ENCODE results near the gene TFF3. TPM values are rescaled to one million over a fixed set of nuclear protein-coding genes. Genes with fewer than 3 reads are reported as not detected.
A peak's percentile ranks its signal among the peaks of the same experiment; 100 is the strongest.

The TFF3 gene
- polyA plus RNA-seq, 3 donors = 1.9 to 3.7 (median 2.2) TPM

DNA sequence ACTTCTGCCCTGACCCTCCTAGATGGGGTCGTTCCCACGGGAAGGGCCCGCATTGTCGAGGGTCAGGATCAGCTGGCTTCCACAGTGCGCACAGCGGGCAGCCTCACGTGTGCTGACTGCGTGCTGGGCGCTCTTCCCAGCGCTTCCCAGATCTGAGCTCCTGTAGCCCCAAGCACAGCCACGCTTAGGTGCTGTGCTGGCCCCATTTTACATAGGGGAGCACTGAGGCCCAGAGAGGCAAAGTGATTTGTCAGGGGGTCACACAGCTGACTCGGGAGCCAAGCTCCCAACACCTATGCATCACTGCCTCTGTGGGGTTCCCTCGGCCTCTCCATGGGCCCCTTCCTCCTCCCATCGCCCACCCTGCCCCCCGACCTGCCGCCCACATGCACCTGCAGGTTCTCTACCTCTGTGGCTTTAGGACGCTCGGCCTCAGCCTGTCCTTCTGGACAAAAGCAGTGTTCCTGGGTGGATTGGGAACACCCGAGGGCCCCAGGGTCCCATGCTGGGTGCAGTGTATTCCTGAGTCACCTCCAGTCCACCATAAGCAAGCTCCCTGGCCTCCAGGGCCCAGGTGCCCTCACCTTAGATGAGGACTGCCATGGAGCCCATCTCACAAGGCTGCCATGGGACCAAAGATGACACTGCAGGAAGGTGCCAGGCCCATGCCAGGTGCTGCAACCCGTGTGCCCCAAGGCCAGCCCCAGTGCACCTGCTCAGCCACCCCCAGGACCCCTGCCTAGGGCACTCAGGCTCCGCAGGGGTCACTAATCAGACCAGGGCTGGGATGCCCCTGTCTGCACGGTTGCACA, 23.3 kb downstream of the TFF3 start:
- no peak for DNase-seq (ENCODE audit: low read depth in 3 of 3, low spot score in 2 of 3)

DNA sequence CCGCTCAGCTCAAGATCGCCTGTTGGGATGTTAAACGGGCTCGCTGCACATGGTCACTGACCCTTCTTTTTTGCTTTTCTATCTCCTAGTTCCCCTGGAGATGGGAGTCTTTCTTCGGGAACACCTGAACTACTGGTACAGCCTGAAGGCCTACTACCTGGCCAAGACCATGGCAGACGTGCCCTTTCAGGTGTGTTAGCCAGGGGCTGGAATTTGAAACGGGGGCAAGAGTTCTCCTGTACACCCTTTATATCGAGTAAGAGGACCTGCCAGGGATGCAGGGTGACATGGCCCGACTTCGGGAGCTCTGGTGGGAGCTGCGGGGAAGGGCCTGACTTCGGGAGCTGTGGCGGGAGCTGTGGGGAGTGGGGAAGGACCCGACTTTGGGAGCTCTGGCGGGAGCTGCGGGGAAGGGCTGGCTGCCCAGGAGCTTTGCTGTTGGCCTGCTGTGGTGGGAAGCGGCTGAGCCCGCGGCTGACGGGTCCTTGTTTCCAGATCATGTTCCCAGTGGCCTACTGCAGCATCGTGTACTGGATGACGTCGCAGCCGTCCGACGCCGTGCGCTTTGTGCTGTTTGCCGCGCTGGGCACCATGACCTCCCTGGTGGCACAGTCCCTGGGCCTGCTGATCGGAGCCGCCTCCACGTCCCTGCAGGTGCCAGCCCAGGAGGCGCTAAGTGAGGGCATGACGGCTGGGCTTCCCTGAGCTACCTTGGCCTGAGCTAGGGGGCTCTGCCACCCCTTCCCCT, 24.0 kb downstream of the TFF3 start:
- DNase-seq (ENCODE audit: low read depth in 3 of 3, low spot score in 2 of 3) = no peak

DNA sequence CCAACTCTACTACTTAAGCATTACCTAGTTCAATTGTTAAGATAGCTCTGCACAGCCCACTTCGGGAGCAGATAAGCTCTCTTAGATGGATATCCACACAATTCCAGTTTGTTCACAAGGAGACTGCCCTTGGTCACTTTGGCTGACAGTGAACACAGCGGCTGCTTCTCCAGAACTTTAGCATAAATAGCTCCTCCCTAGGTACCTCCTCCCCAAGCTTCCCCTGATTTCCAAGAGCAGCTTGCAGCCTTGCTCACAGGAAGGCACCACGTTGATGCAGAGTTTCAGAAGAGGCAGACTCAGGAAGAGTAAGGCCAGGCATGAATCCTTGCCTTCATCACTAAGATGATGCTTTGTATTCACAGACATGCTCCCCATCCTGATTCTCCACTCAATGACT, 24.7 kb downstream of the TFF3 start:
- no peak for DNase-seq (ENCODE audit: low read depth in 3 of 3, low spot score in 2 of 3)

DNA sequence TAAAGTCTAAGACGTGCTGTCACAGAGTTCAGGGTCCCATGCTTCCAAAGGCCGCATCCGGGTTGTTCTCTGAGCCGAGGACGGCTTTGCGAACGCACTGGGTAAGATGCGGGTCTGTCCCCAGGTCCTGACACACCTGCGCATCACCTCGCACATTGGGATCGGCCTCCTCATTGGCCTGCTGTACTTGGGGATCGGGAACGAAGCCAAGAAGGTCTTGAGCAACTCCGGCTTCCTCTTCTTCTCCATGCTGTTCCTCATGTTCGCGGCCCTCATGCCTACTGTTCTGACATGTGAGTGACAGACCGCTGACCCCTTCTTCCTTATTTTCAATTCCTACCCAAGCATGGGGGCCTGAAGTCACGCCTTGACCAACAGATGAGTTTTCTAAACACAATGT, 25.3 kb downstream of the TFF3 start:
- no peak for DNase-seq (ENCODE audit: low read depth in 3 of 3, low spot score in 2 of 3)

DNA sequence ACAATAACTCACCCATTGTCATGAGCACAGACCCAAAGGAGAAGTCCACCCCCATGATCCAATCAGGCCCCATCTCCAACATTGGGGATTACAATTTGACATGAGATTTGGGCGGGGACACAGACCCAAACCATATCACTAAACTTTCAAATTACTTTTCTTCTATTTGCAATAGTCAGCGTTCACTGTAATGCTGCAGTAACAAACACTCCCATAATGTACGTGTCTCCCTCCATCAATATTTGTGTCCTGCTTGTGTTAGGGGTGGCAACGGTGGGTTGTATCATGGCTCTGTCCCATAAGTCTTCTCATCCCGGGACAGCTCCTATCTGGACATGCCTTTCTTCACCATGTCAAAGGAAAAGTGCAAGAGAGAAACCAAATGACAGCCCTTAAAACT, 26.2 kb downstream of the TFF3 start:
- DNase-seq (ENCODE audit: low read depth in 3 of 3, low spot score in 2 of 3) = no peak

DNA sequence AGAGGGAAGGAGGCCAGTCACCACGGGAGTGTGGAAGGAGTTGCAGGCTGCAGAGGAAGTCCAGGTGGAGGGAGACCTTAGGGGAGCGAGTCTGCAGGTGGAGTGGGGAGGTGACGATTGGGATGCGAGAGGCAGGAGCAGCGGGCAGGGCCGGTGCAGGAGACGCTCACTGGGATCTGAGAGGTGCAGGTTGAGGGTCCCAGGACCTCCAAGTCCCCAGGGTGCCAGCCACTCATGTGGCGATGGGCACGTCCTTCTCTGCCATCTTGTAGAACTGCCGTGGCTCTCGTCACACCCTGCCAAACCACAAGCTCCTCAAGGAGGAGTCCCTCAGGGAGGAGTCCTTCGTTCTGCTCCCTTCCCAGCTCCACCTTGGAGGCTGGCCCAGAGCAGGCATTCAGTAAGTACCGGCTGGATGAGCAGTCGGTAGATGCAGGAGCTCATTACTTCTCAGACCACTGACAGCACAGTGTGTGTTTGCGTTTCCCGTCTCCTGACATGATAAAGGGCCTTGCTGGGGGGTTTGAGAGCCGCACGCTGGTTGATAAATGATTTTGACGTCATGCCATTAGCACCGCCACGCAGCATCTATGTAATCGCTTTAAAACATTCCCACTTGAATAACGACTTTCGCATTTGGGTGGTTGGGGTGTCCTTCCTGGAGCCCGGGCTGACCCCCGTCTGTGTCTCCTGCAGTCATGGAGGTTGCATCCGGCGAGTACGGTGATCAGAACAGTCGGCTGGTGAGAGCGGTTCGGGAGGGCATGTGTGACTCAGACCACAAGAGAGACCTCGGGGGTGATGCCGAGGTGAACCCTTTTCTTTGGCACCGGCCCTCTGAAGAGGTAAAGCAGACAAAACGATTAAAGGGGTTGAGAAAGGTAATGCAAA, 27.8 kb downstream of the TFF3 start:
- no peak for DNase-seq (ENCODE audit: low read depth in 3 of 3, low spot score in 2 of 3)

DNA sequence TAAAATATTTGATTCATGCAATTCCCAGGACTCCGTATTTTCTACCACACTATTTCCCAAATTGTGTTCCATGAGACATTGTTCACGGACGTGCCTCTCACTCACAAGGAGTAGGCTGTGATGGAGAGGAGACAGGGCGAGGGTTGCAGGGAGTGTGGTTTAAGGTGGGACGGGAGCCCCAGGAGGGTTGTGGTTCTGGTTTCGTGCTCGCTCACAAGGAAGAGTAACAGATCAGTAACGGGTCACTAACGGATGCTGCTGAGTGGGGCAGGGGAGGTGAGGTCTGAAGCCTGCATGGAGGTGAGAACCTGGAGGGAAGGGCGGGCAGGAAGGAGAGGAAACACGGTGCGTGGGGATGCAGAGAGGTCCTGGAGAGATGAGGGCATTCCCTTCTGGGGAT, 28.8 kb downstream of the TFF3 start:
- DNase-seq (ENCODE audit: low read depth in 3 of 3, low spot score in 2 of 3) = no peak

DNA sequence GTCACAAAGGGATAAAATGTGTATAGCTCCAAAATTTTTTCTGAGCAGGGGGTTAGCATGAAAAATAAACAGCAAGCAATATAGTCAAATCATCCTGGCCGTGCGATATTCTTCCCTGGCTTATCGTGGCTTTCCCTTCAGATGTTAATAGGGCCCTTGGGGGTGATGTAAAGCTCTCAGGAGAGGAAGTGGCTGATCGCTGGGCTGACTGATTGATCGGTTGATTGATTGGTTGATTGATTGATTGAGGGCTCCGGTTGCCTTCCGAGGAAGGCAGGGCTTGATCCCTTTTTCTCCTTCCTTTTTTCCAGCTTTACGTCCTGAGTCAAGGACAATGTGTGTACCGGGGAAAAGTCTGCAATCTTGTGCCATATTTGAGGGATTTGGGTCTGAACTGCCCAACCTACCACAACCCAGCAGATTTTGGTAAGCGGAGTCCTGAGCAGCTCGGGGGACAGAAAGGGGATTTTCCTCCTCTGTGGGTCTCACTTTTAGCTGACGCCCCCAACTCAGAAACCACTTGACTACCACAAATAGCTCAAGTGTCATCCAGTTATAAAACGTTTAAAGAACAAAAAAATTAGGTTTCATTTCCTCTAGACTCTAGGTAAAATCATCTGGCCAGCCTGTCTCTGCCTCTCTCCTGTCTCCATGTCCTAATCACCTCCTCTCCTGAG, 29.5 kb downstream of the TFF3 start:
- no peak for DNase-seq (ENCODE audit: low read depth in 3 of 3, low spot score in 2 of 3)

DNA sequence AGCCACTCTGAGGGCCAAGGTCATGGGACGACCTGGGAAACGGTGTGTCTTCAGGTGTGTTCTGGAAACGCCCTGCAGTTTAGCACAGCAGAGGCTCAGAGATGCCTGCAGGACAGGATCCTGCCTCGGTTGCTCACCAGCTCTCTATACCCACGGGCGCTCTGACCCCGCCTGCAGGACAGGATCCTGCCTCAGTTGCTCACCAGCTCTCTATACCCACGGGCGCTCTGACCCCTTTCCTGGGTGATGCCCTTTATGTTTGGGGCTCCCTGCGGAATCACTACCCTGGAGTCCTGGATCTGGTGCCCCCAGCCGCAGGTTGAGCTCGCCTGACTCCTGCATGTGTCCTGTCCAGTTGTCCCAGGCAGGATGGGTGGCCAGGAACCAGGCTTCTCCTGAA, 32.5 kb downstream of the TFF3 start:
- DNase-seq (ENCODE audit: low read depth in 3 of 3, low spot score in 2 of 3) = no peak

DNA sequence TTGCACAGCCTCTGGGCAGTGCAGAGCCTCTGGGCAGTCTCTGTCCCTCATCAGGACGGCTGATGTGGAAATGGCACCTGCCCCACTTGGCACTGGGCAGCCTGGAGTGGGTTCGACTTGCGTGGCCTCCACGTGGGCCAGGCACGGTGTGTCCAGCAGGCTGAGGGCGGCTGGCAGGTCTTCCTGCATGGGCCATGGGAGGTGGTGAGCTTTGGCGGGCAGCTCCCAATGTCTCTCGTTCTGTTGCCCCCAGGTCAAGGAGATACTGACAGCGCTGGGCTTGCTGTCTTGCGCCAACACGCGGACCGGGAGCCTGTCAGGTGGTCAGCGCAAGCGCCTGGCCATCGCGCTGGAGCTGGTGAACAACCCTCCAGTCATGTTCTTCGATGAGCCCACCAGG, 33.2 kb downstream of the TFF3 start:
- no peak for DNase-seq (ENCODE audit: low read depth in 3 of 3, low spot score in 2 of 3)

DNA sequence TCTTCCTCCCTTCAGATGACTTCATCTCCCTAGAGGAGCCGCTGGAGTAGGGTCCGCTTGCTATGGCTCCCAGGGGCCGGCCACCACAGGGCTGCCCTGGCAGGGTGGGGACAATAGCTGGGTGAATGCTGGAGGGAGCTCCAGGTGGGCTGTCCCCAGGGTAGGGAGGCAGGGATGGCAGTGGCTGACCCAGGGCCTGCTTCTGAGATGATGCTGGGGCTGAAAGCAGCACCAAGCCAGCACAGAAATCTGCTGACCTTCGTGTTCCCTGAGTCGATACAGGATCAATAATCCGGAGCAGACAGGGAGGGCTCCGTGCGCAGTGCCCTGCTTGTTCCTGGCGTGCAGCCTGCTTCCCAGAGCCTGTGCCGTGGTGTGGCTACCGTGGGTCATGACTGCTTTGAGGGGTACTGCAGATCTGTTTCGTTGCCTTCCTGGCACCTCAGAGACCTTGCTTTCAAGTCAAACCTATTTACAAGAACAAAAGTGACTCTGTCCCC, 34.0 kb downstream of the TFF3 start:
- DNase-seq (ENCODE audit: low read depth in 3 of 3, low spot score in 2 of 3) = no peak

DNA sequence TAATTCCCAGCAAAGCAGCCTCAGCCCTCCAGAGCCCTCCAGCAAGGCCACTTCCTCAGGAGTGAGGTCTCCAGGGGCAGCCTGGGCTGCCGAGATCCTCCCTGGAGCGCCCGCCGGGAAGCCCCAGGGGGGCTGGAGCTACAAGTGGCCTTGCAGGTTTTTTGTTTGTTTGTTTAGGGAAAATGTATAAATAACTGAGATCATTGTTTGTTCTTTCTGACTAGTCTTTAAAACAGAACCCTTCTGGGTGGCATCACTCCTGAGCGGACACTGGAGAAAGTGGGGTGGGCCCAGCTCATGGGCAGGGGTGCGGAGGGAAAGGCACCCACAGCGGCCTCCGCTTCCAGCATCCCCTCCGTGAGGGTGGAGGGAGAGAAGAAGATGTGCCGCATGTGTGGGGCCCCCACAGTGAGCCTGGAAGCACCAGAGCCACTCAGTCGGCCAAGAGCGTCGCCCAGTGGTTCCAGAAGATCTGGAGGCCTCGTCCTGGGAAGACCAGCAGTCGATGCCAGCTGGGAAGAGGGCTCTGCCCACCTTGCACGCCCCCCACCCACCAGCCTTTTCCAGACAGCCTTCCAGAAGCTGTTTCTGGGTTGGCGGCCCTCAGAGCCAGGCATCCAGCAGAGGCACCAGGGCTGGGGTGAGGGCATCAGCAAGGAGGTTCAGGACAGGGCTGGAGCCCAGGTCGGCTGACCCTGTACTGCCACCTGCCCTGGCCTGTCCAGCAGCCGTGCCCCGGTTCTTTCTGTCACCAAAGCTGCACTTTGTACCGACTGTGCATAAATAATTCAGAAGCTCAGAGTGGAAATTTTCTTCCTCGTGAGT, 34.6 kb downstream of the TFF3 start:
- DNase-seq (ENCODE audit: low read depth in 3 of 3, low spot score in 2 of 3) = no peak

DNA sequence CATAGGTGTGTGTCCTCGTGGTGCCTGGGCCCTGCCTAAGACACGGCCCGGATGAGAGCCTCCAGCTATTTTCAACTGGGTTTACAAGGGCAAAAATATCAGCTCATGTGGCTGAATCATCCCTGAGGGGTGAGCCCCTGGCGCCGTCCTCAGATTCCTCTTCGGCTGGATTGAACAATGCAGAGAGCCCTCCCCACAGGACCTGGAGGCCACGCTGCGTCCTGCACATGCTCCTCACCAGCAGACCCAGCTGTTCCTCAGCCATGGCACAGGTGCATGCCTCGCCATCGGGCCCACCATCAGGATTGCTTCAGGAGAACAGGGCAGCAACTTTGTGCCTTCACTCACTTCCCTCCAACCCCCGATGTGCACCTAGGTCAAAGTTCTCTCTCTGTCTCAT, 35.3 kb downstream of the TFF3 start:
- no peak for DNase-seq (ENCODE audit: low read depth in 3 of 3, low spot score in 2 of 3)

DNA sequence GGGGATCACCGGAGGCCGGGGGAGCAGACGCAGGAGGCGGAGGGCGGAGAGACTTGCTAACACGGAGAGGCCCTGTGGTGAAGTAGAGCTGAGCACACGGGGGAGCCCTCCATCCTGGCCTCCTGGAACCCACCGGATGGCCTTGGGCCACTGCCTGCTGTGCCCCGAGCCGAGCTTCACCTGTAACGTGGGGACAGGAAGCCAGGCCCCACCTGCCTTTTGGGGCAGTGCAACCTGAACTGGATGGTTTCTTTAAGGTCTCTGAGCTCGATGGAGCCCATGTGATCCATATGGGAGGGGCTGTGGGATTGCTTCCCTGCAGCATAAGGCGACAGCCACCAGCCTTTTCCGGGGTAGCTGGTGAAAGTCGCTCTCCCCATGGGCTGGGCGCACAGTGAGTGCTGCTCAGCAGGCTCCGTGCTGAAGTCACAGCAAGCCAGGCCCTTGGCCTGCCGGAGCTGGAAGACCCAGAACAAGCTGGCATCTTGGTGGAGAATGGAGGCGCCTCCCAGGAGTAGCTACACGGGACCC, 35.8 kb downstream of the TFF3 start:
- DNase-seq (ENCODE audit: low read depth in 3 of 3, low spot score in 2 of 3) = no peak

DNA sequence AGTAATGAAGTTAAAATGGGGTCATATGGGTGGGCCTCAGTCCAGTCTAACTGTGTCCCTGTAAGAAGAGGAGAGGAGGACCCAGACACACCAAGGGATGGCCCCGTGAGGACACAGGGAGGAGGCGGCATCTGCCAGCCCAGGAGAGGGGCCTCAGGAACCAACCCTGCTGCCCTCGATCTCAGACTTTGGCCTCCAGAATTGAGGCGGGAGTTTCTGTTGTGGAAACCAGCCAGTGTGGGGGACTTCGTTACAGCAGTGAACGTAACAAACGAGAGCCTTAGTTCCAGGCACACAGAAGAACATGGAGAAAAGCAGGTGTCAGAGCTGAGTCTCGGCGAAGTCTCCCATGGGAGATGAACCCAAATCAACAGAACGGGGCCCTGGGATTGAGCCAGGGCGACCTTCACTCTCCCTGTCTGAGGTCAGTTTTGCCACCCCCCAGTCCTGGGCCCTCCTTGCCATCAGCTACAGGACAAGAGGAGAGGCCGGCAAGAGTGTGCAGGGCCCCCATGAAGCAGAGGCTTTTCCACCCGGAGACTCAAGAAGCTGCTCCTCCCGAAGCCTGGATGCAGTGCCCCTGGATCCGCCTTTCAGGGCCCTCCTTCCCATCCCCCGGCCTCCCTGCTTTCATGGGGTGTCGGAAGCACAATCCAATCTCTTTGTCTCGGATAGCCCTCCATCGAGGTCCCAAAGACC, 36.6 kb downstream of the TFF3 start:
- no peak for DNase-seq (ENCODE audit: low read depth in 3 of 3, low spot score in 2 of 3)

DNA sequence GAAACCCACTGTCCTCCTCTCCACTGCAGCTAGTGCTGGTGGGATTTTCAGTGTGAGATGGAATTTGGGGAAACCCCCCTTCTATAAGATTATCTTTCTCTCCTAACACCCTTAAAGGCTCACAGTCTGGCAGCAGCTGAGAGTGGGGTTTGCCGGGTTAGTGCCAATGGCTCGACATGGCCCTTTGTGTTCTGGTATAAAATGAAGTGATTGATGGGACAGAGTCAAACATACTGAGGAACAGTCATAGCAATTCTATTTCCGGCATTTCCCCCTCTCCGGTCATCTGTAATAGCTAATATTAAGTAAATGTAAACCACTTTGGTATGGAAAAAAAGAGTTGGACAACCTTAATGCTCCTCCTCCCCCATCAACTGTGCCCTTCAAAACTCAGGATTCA, 37.6 kb downstream of the TFF3 start:
- no peak for DNase-seq (ENCODE audit: low read depth in 3 of 3, low spot score in 2 of 3)

DNA sequence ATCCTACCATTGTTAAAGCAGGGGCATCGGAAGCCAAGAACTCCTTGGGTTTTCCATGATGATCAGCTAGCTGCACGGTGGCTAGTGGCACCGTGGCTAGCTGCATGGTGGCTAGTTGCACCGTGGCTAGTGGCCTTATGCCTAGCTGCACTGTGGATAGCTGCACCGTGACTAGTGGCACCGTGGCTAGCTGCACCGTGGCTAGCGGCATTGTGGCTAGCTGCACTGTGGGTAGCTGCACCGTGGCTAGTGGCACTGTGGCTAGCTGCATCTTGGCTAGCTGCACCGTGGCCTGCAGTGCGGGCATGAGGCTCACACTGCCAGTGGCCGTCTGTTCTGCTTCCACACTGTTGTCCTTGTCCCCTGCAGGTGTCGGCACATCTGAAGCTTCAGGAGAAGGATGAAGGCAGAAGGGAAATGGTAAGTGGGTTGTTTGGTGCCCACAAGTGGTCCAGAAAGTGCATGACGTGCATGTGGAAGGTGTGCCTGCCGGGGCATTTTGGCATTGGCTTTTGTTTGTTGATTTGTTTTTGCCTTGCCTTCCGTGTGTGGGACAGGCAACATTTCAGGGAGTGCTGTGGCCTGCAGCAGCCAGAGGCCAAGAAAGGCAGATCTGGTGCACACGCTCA, 38.6 kb downstream of the TFF3 start:
- DNase-seq (ENCODE audit: low read depth in 3 of 3, low spot score in 2 of 3) = no peak

DNA sequence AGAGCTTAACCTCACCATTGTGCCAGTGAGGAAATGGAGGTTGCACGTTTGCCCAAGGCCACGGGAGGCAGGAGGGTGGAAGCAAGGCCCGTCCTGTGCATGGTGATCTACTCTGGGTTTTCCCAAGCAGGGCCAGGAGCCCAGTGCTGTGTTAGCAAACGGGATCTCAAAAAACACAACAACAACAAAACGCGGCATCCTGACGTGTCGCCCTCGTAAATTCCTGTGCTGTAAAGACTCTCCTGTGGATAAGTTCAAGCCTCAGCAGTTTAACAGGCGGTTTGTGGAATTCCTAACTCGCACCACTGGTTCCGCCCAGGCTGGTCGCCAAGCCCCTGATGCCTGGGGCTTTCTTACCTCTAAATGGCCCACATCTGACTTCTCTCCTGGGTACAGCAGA, 39.1 kb downstream of the TFF3 start:
- peak in 1 of 3 donors; percentile 41 for DNase-seq (ENCODE audit: low read depth in 3 of 3, low spot score in 2 of 3)

Measured in right renal cortex interstitium (tissue), 3 donors.